H1 (cell line): ENCODE data around the gene TMEM250. TPM values are rescaled to one million over a fixed set of nuclear protein-coding genes. Genes with fewer than 3 reads are reported as not detected.

Experiments
- CTBP2 ChIP-seq: IDR thresholded peaks from 2 replicates; pipeline ENCODE4 v1.7.0; 2011; ENCODE audit warnings: borderline replicate concordance, mild to moderate bottlenecking, moderate library complexity, mixed read lengths, low read length; ENCODE audit not compliant: insufficient read depth, insufficient read length
- HDAC6 ChIP-seq: IDR thresholded peaks from one replicate; pipeline ENCODE4 v1.7.1; 2012; ENCODE audit warnings: low read depth, mild to moderate bottlenecking, inconsistent platforms, low read length, moderate library complexity
- KDM1A ChIP-seq: fragments of 200-600, 300-600 bp; sonication (generic); IDR thresholded peaks from 2 replicates; pipeline ENCODE4 v1.7.1; 2016; ENCODE audit warnings: mild to moderate bottlenecking, low read length, borderline replicate concordance
- RAD21 ChIP-seq, 2 experiments: IDR thresholded peaks in 1 of 2; conservative IDR thresholded peaks in 1 of 2; 2 replicates each; pipeline ENCODE4 v1.6.1; 2011; ENCODE audit warnings: low read depth in 2 of 2, low read length in 2 of 2, improper control_type of control experiment in 1 of 2, inconsistent platforms in 1 of 2, mild to moderate bottlenecking in 1 of 2, moderate library complexity in 1 of 2
- RFX5 ChIP-seq: IDR thresholded peaks from 2 replicates; pipeline ENCODE4 v1.6.1; 2011; ENCODE audit warnings: low read depth, low read length, improper control_type of control experiment, borderline replicate concordance
- SIRT6 ChIP-seq: IDR thresholded peaks from one replicate; pipeline ENCODE4 v1.7.1; 2012; ENCODE audit warnings: low read length, inconsistent platforms
- TCF12 ChIP-seq: IDR thresholded peaks from 2 replicates; pipeline ENCODE4 v1.6.1; 2011; ENCODE audit warnings: low read depth, mild to moderate bottlenecking, low read length
- polyA plus RNA-seq, 7 experiments: library from polyadenylated mRNA; depleted of rRNA in 3 of 7; stranded (reverse) in 5 of 7; unstranded in 2 of 7; fragments of >200 nt in 5 of 7; fragments of 200-250 nt in 2 of 7; gene quantifications; 1 replicate in 5 of 7; 2 replicates in 1 of 7; 4 replicates in 1 of 7; pipeline versions ENCODE4 v1.2.1 to v1.2.3, GENCODE V29; 2011 to 2013; ENCODE audit warnings: missing spikeins in 2 of 7, mixed read lengths in 2 of 7
- total RNA-seq: library from RNA; stranded (reverse); fragmentation: NEBNext Ultra II Directional; extraction: Animal tissue kit (Norgen Biotek cat#: 25700); gene quantifications from 2 replicates; pipeline ENCODE4 v1.2.1, GENCODE V29; 2021

TMEM250 gene
- total and polyA plus RNA-seq, 2 of the 8 experiments (the other 6 are each of a cell fraction or from before 2014, with no cell fraction given), result 22.3 to 34.9 TPM

GRCh38 chr9:136142859-136143214, 24.2 kb upstream of the TMEM250 start (continued):
- TF ChIP-seq SIRT6 (no peak), CTBP2 (no peak), HDAC6 (no peak), RAD21 (IDR thresholded peaks at IDR 0.05 in 1 of 2, conservative IDR thresholded peaks at IDR 0.05 in 1 of 2; ENCODE audit: low read depth in 2 of 2, low read length in 2 of 2) (no peak), TCF12 (no peak), KDM1A (no peak), RFX5 (no peak)
- TF ChIP-seq, all 59 proteins: peak for 0
